T-helper 1 cell (primary cell): ENCODE measurements around the gene PEX19.
"Not testable (repeated sequence)": the region's sequence is repeated elsewhere in the genome, so short reads cannot be mapped to it uniquely, and the experiment has no call there.

ENCODE experiments used
- DNase-seq, 5 donors: peaks; one replicate each; pipeline ENCODE4 v3.0.0-alpha.2; 2012 to 2020
- total RNA-seq, 4 donors: gene quantifications; one replicate each; lab custom pipeline; 2026; lab: John Stamatoyannopoulos, UW

Gene PEX19
- 25.4 to 39.4 (median 31.6) reads per million in 4 donors for total RNA-seq

- peak; percentile 78 to 92 (median 89) for DNase-seq
Measured at GRCh38 chr1:160284782-160285344, at the start of gene PEX19. TSS of gene PEX19 (minus strand) at chr1:160285133. CDS start at chr1:160285124, 9 bp downstream.

- DNase-seq = no peak
Measured at GRCh38 chr1:160332516-160332915, 47.6 kb upstream of the PEX19 start.

- DNase-seq = no peak
Measured at GRCh38 chr1:160330119-160330518, 45.2 kb upstream of the PEX19 start.

GRCh38 chr1:160328184-160328583 is 43.3 kb upstream of the PEX19 start:
- DNase-seq = no peak

- DNase-seq = no peak
Measured at GRCh38 chr1:160326418-160326817, 41.5 kb upstream of the PEX19 start.

- no peak for DNase-seq
Measured at GRCh38 chr1:160325252-160325651, 40.3 kb upstream of the PEX19 start.

- no peak for DNase-seq
Measured at GRCh38 chr1:160322831-160323230, 37.9 kb upstream of the PEX19 start.

GRCh38 chr1:160315359-160315758 is 30.4 kb upstream of the PEX19 start:
- DNase-seq = no peak

GRCh38 chr1:160309571-160309970 is 24.6 kb upstream of the PEX19 start:
- DNase-seq = no peak

GRCh38 chr1:160309185-160309557 is 24.2 kb upstream of the PEX19 start:
- no peak for DNase-seq

- no peak for DNase-seq
Measured at GRCh38 chr1:160308451-160309184, 23.7 kb upstream of the PEX19 start.

- DNase-seq = no peak
Measured at GRCh38 chr1:160307118-160307791, 22.3 kb upstream of the PEX19 start.

- DNase-seq = no peak
Measured at GRCh38 chr1:160300173-160300572, 15.2 kb upstream of the PEX19 start.

GRCh38 chr1:160296036-160296435 is 11.1 kb upstream of the PEX19 start:
- no peak for DNase-seq

- DNase-seq = no peak
Measured at GRCh38 chr1:160293020-160293968, 8.4 kb upstream of the PEX19 start.

GRCh38 chr1:160291248-160292220 is 6.6 kb upstream of the PEX19 start:
- DNase-seq = peak; percentile 17 to 73 (median 61)

- DNase-seq = not testable (repeated sequence)
Measured at GRCh38 chr1:160287769-160288168, 2.8 kb upstream of the PEX19 start.

- no peak for DNase-seq
Measured at GRCh38 chr1:160285506-160285905, 573 bp upstream of the PEX19 start.

- DNase-seq = peak in 1 of 5 donors; percentile 17
Measured at GRCh38 chr1:160284220-160284781, 632 bp downstream of the PEX19 start.

- no peak for DNase-seq
Measured at GRCh38 chr1:160282807-160283206, 2.1 kb downstream of the PEX19 start.

GRCh38 chr1:160277987-160278386 is 6.9 kb downstream of the PEX19 start:
- DNase-seq = no peak
